IMR-90 (cell line): ENCODE measurements around the gene DNAJC12. TPM values are rescaled to one million over a fixed set of nuclear protein-coding genes. Genes with fewer than 3 reads are reported as not detected.

Experiments
- ATAC-seq: fragments of 200-7000 bp; cut with Tn5 transposase; 2 replicates; pipeline ENCODE4 v1.9.1; 2020; ENCODE audit warnings: low read depth, mild to moderate bottlenecking, moderate library complexity
- BruUV-seq: library from RNA; stranded (reverse); fragments of 400-500 nt; replicated peaks from 2 replicates; lab custom pipeline; 2021; lab: Mats Ljungman, UMichigan
- CTCF ChIA-PET: fragments of 300-600 bp; formaldehyde crosslinking; extraction: SDS; loops from one replicate; lab custom pipeline; 2021; ENCODE audit warnings: antibody characterized with exemption; lab: Yijun Ruan, JAX
- POLR2A ChIA-PET: fragments of 300-600 bp; sonication (Branson Sonifier 250); formaldehyde crosslinking; loops from one replicate; lab custom pipeline; 2022; ENCODE audit warnings: antibody characterized with exemption; ENCODE audit not compliant: unreplicated experiment; lab: Charles Lee
- DNase-seq: peaks from one replicate; pipeline ENCODE4 v3.0.0; 2013
- H2AFZ ChIP-seq: replicated peaks from 2 replicates; pipeline ENCODE3; 2013; ENCODE audit warnings: low read length, mild to moderate bottlenecking; ENCODE audit not compliant: poor library complexity
- H2AK5ac ChIP-seq: 2 replicates; pipeline ENCODE4 v1.6.1; 2013; ENCODE audit warnings: low read depth, low read length, inconsistent platforms
- H2AK9ac ChIP-seq: replicated peaks from 2 replicates; pipeline ENCODE3; 2013; ENCODE audit warnings: mild to moderate bottlenecking, low read depth, low read length, moderate library complexity; ENCODE audit not compliant: poor library complexity
- H2BK120ac ChIP-seq: 2 replicates; pipeline ENCODE4 v1.6.1; 2013; ENCODE audit warnings: low read depth, low read length, inconsistent platforms
- H2BK15ac ChIP-seq: 3 replicates; pipeline ENCODE4 v1.6.1; 2013; ENCODE audit warnings: low read depth, low read length, inconsistent platforms
- H2BK20ac ChIP-seq: 2 replicates; pipeline ENCODE4 v1.6.1; 2013; ENCODE audit warnings: low read depth, mild to moderate bottlenecking, inconsistent platforms, low read length, moderate library complexity
- H2BK5ac ChIP-seq: 2 replicates; pipeline ENCODE4 v1.6.1; 2013; ENCODE audit warnings: mild to moderate bottlenecking, low read depth, low read length, inconsistent platforms; ENCODE audit not compliant: poor library complexity, severe bottlenecking
- H3K14ac ChIP-seq: replicated peaks from 2 replicates; pipeline ENCODE4 v1.6.1; 2013; ENCODE audit warnings: low read depth, low read length, inconsistent platforms
- H3K18ac ChIP-seq: 2 replicates; pipeline ENCODE4 v1.6.1; 2013; ENCODE audit warnings: low read depth, low read length, control low read depth
- H3K23ac ChIP-seq: 2 replicates; pipeline ENCODE4 v1.6.1; 2013; ENCODE audit warnings: low read depth, low read length, inconsistent platforms
- H3K27ac ChIP-seq: 2 replicates; pipeline ENCODE4 v1.5.1; 2013; ENCODE audit warnings: mild to moderate bottlenecking, control low read depth, low read length; ENCODE audit not compliant: insufficient read depth
- H3K27me3 ChIP-seq: 2 replicates; pipeline ENCODE4 v1.6.1; 2013; ENCODE audit warnings: low read length; ENCODE audit not compliant: control insufficient read depth, insufficient read depth
- H3K36me3 ChIP-seq: 2 replicates; pipeline ENCODE4 v1.6.1; 2013; ENCODE audit warnings: low read length, mixed read lengths; ENCODE audit not compliant: control insufficient read depth, insufficient read depth
- H3K4ac ChIP-seq: 2 replicates; pipeline ENCODE4 v1.6.1; 2013; ENCODE audit warnings: low read depth, low read length, inconsistent platforms
- H3K4me1 ChIP-seq: 2 replicates; pipeline ENCODE4 v1.6.1; 2013; ENCODE audit warnings: low read length, mixed read lengths; ENCODE audit not compliant: control insufficient read depth, insufficient read depth
- H3K4me2 ChIP-seq: 2 replicates; pipeline ENCODE4 v1.6.1; 2013; ENCODE audit warnings: low read depth, mild to moderate bottlenecking, control low read depth, low read length, moderate library complexity
- H3K4me3 ChIP-seq: 2 replicates; pipeline ENCODE4 v1.5.1; 2013; ENCODE audit warnings: low read depth, mild to moderate bottlenecking, control low read depth, low read length, moderate library complexity; ENCODE audit not compliant: insufficient read depth
- H3K56ac ChIP-seq: 2 replicates; pipeline ENCODE4 v1.6.1; 2013; ENCODE audit warnings: low read length, inconsistent platforms; ENCODE audit not compliant: insufficient read depth; ENCODE audit errors: extremely low read depth
- H3K79me1 ChIP-seq, 2 experiments: 2 replicates each; pipeline ENCODE4 v1.6.1; 2013; ENCODE audit warnings: low read length in 2 of 2, inconsistent platforms in 1 of 2, low read depth in 1 of 2
- H3K9ac ChIP-seq: 2 replicates; pipeline ENCODE4 v1.6.1; 2013; ENCODE audit warnings: low read depth, low read length, control low read depth
- H3K9me1 ChIP-seq: 2 replicates; pipeline ENCODE4 v1.6.1; 2013; ENCODE audit warnings: low read length, inconsistent platforms; ENCODE audit not compliant: insufficient read depth
- H3K9me3 ChIP-seq: 2 replicates; pipeline ENCODE4 v1.6.1; 2013; ENCODE audit warnings: low read length; ENCODE audit not compliant: control insufficient read depth, insufficient read depth
- H4K20me1 ChIP-seq: 2 replicates; pipeline ENCODE4 v1.6.1; 2013; ENCODE audit warnings: low read length, inconsistent platforms; ENCODE audit not compliant: insufficient read depth
- H4K5ac ChIP-seq: 2 replicates; pipeline ENCODE4 v1.6.1; 2013; ENCODE audit warnings: mild to moderate bottlenecking, low read depth, low read length, control low read depth
- H4K8ac ChIP-seq, 2 experiments: 2 replicates each; pipeline ENCODE4 v1.6.1; 2013; ENCODE audit warnings: low read depth in 2 of 2, low read length in 2 of 2, control low read depth in 1 of 2, inconsistent platforms in 1 of 2
- H4K91ac ChIP-seq: 2 replicates; pipeline ENCODE4 v1.6.1; 2013; ENCODE audit warnings: low read depth, low read length, inconsistent platforms; ENCODE audit not compliant: insufficient read depth
- BHLHE40 ChIP-seq: fragments of 150-350 bp; IDR thresholded peaks from 2 replicates; pipeline ENCODE4 v1.6.1; 2016; ENCODE audit warnings: mild to moderate bottlenecking, low read depth, low read length
- CEBPB ChIP-seq: IDR thresholded peaks from 2 replicates; pipeline ENCODE4 v1.6.1; 2012; ENCODE audit warnings: low read depth, low read length, improper control_type of control experiment
- CHD1 ChIP-seq: IDR thresholded peaks from 2 replicates; pipeline ENCODE4 v1.6.1; 2012; ENCODE audit warnings: low read depth, low read length, improper control_type of control experiment
- FOS ChIP-seq: fragments of 150-350 bp; IDR thresholded peaks from 2 replicates; pipeline ENCODE4 v1.6.1; 2016; ENCODE audit warnings: low read depth, low read length
- MAFK ChIP-seq: IDR thresholded peaks from 2 replicates; pipeline ENCODE4 v1.6.1; 2012; ENCODE audit warnings: low read depth, low read length, improper control_type of control experiment
- MAZ ChIP-seq: IDR thresholded peaks from 2 replicates; pipeline ENCODE4 v1.6.1; 2012; ENCODE audit warnings: low read depth, mild to moderate bottlenecking, low read length, improper control_type of control experiment, moderate library complexity, borderline replicate concordance
- MXI1 ChIP-seq: IDR thresholded peaks from 2 replicates; pipeline ENCODE4 v1.6.1; 2012; ENCODE audit warnings: low read depth, mild to moderate bottlenecking, low read length, moderate library complexity, borderline replicate concordance
- NFE2L2 ChIP-seq: fragments of 150-350 bp; IDR thresholded peaks from 2 replicates; pipeline ENCODE4 v1.6.1; 2016; ENCODE audit warnings: low read depth, mild to moderate bottlenecking, low read length
- POLR2A ChIP-seq: IDR thresholded peaks from 2 replicates; pipeline ENCODE4 v1.6.1; 2012; ENCODE audit warnings: mild to moderate bottlenecking, low read depth, low read length
- RAD21 ChIP-seq: IDR thresholded peaks from 2 replicates; pipeline ENCODE4 v1.6.1; 2012; ENCODE audit warnings: low read length, improper control_type of control experiment
- RCOR1 ChIP-seq: IDR thresholded peaks from 2 replicates; pipeline ENCODE4 v1.6.1; 2012; ENCODE audit warnings: mild to moderate bottlenecking, low read length, improper control_type of control experiment; ENCODE audit not compliant: insufficient replicate concordance
- RFX5 ChIP-seq: IDR thresholded peaks from 2 replicates; pipeline ENCODE4 v1.8.0; 2012; ENCODE audit warnings: low read depth, mild to moderate bottlenecking, low read length, moderate library complexity
- SMC3 ChIP-seq: fragments of 150-350 bp; IDR thresholded peaks from 2 replicates; pipeline ENCODE4 v1.6.1; 2016; ENCODE audit warnings: low read depth, mild to moderate bottlenecking, antibody characterized with exemption, low read length, moderate library complexity
- WGBS, 2 experiments: methylation state at CpG; one replicate each; pipeline versions ENCODE4 v1.1.5 to v1.1.7; 2013; ENCODE audit warnings: missing lambda C conversion rate in 2 of 2; ENCODE audit not compliant: insufficient read length in 1 of 2; ENCODE audit errors: extremely low coverage in 2 of 2; 5-methylcytosine and 5-hydroxymethylcytosine counted together
- dilution Hi-C: fragments of 300-500 bp; cut with HindIII; formaldehyde crosslinking; loops from one replicate; pipeline ENCODE4 v1.14.3; 2018; ENCODE audit warnings: low sequenced_read_pairs; ENCODE audit not compliant: unreplicated experiment
- in situ Hi-C: fragments of 300-500 bp; cut with MboI; formaldehyde crosslinking; loops from 3 replicates; pipeline ENCODE4 v1.14.3; 2019; ENCODE audit warnings: low sequenced_read_pairs, inconsistent platforms, mixed read lengths
- intact Hi-C: fragments of 100-400 bp; cut with micrococcal nuclease; formaldehyde crosslinking; loops from 2 replicates; pipeline ENCODE4 v1.10.0; 2022
- polyA plus RNA-seq, 3 experiments: library from polyadenylated mRNA; depleted of rRNA; stranded (reverse); fragments of >200 nt; gene quantifications; 2 replicates each; pipeline ENCODE4 v1.2.3, GENCODE V29; 2012; ENCODE audit warnings: low replicate concordance in 1 of 3
- total RNA-seq: library from RNA; depleted of rRNA; stranded (reverse); fragments of >200 nt; gene quantifications from 2 replicates; pipeline ENCODE4 v1.2.3, GENCODE V29; 2012
- TF ChIP-seq, protein P1 (sequence below): conservative IDR thresholded peaks from 2 replicates; pipeline ENCODE4 v1.5.1; 2012; ENCODE audit warnings: mild to moderate bottlenecking, low read depth, low read length, improper control_type of control experiment
- TF ChIP-seq, protein P2 (sequence below): fragments of 150-350 bp; IDR thresholded peaks from 2 replicates; pipeline ENCODE4 v1.6.1; 2017; ENCODE audit warnings: mild to moderate bottlenecking, antibody characterized with exemption, low read length, low read depth
- TF ChIP-seq, protein P3 (sequence below): fragments of 150-350 bp; IDR thresholded peaks from 2 replicates; pipeline ENCODE4 v1.6.1; 2016; ENCODE audit warnings: low read depth, mild to moderate bottlenecking, low read length, moderate library complexity, borderline replicate concordance

The DNAJC12 gene
- total and polyA plus RNA-seq, 2 of the 4 experiments (the other 2 are of a cell fraction): 2.3 to 2.9 TPM

DNA sequence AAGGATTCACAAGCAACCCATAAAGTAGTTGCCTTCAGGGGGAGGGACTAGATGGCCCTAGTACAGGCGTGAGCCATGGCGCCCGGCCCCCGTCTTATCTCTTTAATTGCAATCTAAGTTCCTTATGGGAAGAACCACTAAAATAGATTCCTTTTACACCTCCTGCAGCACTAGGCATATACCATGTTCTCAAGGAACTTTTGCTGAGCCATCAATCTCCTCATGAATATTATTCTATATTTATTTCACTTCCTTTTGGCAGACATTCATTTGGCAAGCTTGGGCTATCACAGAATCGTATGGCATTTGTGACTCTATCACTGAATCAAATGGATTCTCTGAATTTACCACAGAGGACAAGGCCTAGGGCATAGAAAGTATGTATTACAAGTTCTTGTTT lies 14.8 kb upstream of the DNAJC12 start:
- Histone ChIP-seq H3K27me3 (no peaks in the 10 kb centered on the region), H4K91ac (no peak overlapping the region), H2AK5ac (no peak overlapping the region), H2BK5ac (no peak overlapping the region), H3K4me2 (no peak overlapping the region), H2AK9ac (no peak overlapping the region), H4K5ac (no peak overlapping the region), H4K20me1 (no peaks in the 10 kb centered on the region), H3K4me3 (no peak overlapping the region), H3K4ac (no peak overlapping the region), H3K9ac (no peak overlapping the region), H2BK20ac (no peak overlapping the region), H2AFZ (no peak overlapping the region), H3K79me1 (0 out of 4 replicates have a peak, but pooled peaks cover 0 to 4% of the 10 kb centered on the region in 2 experiments), H3K18ac (no peak overlapping the region), H3K36me3 (no peaks in the 10 kb centered on the region), H3K14ac (no peak overlapping the region), H2BK15ac (no peak overlapping the region), H3K9me1 (no peaks in the 10 kb centered on the region), H3K56ac (no peak overlapping the region), H2BK120ac (no peak overlapping the region), H3K27ac (no peak overlapping the region), H3K4me1 (no peaks in the 10 kb centered on the region), H4K8ac (no peak overlapping the region), H3K9me3 (no peaks in the 10 kb centered on the region), H3K23ac (no peak overlapping the region)
- WGBS, 2 experiments: no CpG with 5 or more reads among the region's 5 CpGs
- TF ChIP-seq, protein P1, sequence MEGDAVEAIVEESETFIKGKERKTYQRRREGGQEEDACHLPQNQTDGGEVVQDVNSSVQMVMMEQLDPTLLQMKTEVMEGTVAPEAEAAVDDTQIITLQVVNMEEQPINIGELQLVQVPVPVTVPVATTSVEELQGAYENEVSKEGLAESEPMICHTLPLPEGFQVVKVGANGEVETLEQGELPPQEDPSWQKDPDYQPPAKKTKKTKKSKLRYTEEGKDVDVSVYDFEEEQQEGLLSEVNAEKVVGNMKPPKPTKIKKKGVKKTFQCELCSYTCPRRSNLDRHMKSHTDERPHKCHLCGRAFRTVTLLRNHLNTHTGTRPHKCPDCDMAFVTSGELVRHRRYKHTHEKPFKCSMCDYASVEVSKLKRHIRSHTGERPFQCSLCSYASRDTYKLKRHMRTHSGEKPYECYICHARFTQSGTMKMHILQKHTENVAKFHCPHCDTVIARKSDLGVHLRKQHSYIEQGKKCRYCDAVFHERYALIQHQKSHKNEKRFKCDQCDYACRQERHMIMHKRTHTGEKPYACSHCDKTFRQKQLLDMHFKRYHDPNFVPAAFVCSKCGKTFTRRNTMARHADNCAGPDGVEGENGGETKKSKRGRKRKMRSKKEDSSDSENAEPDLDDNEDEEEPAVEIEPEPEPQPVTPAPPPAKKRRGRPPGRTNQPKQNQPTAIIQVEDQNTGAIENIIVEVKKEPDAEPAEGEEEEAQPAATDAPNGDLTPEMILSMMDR: no peak
- no peak for TF ChIP-seq CEBPB
- no peak for TF ChIP-seq RAD21
- TF ChIP-seq SMC3: no peak
- no peak for TF ChIP-seq POLR2A
- no peak for TF ChIP-seq NFE2L2
- TF ChIP-seq CHD1: no peak
- no peak for TF ChIP-seq FOS
- no peak for TF ChIP-seq RFX5
- TF ChIP-seq MXI1: no peak
- TF ChIP-seq RCOR1: no peak
- no peak for TF ChIP-seq BHLHE40
- TF ChIP-seq MAFK: no peak
- TF ChIP-seq, protein P2, sequence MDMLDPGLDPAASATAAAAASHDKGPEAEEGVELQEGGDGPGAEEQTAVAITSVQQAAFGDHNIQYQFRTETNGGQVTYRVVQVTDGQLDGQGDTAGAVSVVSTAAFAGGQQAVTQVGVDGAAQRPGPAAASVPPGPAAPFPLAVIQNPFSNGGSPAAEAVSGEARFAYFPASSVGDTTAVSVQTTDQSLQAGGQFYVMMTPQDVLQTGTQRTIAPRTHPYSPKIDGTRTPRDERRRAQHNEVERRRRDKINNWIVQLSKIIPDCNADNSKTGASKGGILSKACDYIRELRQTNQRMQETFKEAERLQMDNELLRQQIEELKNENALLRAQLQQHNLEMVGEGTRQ: no peak
- TF ChIP-seq MAZ: no peak
- TF ChIP-seq, protein P3, sequence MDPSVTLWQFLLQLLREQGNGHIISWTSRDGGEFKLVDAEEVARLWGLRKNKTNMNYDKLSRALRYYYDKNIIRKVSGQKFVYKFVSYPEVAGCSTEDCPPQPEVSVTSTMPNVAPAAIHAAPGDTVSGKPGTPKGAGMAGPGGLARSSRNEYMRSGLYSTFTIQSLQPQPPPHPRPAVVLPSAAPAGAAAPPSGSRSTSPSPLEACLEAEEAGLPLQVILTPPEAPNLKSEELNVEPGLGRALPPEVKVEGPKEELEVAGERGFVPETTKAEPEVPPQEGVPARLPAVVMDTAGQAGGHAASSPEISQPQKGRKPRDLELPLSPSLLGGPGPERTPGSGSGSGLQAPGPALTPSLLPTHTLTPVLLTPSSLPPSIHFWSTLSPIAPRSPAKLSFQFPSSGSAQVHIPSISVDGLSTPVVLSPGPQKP: no peak
- DNase-seq (no peak), ATAC-seq (no peak)
- ChIA-PET POLR2A (no interaction called here), CTCF (no interaction called here)
- dilution Hi-C loops: no loop called here
- intact Hi-C loops: loop anchor here (10.0 kb wide), 2 partner anchors 482 to 1042 kb away; partner anchors contain the start of genes HNRNPH3 and PBLD
- in situ Hi-C loops: loop anchor here (25.0 kb wide), 2 partner anchors 335 to 435 kb away; no protein-coding TSS in a partner anchor
- no TSS peak for BruUV-seq
